Measurements from ENCODE around the gene TRAPPC3.
A peak's percentile ranks its signal among the peaks of the same experiment; 100 is the strongest.

The TRAPPC3 gene

DNA sequence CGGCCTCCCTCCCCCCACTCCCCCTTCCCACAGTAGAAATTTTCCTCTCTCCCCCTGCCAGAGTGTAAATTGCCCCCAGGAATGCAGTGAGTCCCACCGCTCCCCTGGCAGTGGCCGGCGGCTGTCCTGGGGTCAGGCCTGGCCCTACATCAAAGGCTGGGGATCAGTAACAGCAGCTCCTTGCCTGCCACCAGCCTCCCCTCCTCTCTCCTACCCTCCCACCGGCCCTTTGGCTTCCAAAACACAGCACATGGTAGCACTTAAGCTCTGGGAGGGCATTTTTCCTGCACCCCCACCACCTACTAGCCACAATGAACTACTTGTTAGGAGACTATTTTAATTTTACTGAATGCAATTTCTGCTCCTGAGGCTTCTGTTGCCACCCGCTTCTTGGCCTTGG is 15.3 kb downstream of the TRAPPC3 start (continued):
- TF ChIP-seq, protein P1, sequence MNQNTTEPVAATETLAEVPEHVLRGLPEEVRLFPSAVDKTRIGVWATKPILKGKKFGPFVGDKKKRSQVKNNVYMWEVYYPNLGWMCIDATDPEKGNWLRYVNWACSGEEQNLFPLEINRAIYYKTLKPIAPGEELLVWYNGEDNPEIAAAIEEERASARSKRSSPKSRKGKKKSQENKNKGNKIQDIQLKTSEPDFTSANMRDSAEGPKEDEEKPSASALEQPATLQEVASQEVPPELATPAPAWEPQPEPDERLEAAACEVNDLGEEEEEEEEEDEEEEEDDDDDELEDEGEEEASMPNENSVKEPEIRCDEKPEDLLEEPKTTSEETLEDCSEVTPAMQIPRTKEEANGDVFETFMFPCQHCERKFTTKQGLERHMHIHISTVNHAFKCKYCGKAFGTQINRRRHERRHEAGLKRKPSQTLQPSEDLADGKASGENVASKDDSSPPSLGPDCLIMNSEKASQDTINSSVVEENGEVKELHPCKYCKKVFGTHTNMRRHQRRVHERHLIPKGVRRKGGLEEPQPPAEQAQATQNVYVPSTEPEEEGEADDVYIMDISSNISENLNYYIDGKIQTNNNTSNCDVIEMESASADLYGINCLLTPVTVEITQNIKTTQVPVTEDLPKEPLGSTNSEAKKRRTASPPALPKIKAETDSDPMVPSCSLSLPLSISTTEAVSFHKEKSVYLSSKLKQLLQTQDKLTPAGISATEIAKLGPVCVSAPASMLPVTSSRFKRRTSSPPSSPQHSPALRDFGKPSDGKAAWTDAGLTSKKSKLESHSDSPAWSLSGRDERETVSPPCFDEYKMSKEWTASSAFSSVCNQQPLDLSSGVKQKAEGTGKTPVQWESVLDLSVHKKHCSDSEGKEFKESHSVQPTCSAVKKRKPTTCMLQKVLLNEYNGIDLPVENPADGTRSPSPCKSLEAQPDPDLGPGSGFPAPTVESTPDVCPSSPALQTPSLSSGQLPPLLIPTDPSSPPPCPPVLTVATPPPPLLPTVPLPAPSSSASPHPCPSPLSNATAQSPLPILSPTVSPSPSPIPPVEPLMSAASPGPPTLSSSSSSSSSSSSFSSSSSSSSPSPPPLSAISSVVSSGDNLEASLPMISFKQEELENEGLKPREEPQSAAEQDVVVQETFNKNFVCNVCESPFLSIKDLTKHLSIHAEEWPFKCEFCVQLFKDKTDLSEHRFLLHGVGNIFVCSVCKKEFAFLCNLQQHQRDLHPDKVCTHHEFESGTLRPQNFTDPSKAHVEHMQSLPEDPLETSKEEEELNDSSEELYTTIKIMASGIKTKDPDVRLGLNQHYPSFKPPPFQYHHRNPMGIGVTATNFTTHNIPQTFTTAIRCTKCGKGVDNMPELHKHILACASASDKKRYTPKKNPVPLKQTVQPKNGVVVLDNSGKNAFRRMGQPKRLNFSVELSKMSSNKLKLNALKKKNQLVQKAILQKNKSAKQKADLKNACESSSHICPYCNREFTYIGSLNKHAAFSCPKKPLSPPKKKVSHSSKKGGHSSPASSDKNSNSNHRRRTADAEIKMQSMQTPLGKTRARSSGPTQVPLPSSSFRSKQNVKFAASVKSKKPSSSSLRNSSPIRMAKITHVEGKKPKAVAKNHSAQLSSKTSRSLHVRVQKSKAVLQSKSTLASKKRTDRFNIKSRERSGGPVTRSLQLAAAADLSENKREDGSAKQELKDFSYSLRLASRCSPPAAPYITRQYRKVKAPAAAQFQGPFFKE (tag by site-specific recombination; IDR thresholded peaks at IDR 0.05; ENCODE audit: borderline replicate concordance) = no peak
- TF ChIP-seq SALL2 (tag by site-specific recombination; IDR thresholded peaks at IDR 0.05; ENCODE audit: borderline replicate concordance) (no peak), ZBTB8A (tag by site-specific recombination; IDR thresholded peaks at IDR 0.05) (no peak), ZNF837 (tag by site-specific recombination; IDR thresholded peaks at IDR 0.05) (no peak), ZNF791 (tag by site-specific recombination; IDR thresholded peaks at IDR 0.05) (no peak)

DNA sequence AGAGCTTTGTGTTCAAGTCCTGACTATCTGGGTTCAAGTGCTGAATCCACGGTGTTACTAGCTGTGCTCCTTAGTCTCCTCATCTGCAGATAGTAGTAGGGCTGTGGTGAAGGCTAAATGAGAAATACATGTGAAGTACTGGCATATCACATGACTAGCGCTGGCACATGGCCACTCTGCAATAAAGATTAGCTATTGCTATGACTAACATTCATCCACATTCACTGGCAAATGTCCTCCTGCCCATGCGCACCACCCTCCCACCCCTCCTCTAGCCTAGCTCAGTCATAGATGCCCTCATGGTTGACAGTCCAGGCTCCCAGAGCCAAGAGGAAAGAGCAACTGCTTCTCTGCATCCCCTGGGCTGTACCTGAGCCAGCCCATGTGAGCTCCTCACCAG is 15.8 kb downstream of the TRAPPC3 start:
- CTCF ChIA-PET = interaction anchor here (0.6 to 7.2 kb wide), 18 partner anchors 8 to 1245 kb away, joined by 3 to 156 read pairs (median 5); partner anchors contain the start of gene TRAPPC3
- Histone ChIP-seq H3K4me1 (ENCODE audit: control insufficient read depth, insufficient read depth, low read length) (no peaks in the 10 kb centered on the region), H3K36me3 (ENCODE audit: control insufficient read depth in 2 of 2, insufficient read depth in 1 of 2, low read length in 2 of 2) (peaks cover 0 to 28% of the 10 kb centered on the region in 2 experiments; a peak in 2 of 3 replicates), H3K27ac (ENCODE audit: extremely low read depth, low read depth, low read length) (no peak overlapping the region), H3K9me3 (ENCODE audit: control insufficient read depth, insufficient read depth, low read depth, low read length) (no peaks in the 10 kb centered on the region), H3K4me3 (ENCODE audit: low read depth, low read length) (no peak overlapping the region)
- POLR2A ChIA-PET = interaction anchor here (0.6 to 1.9 kb wide), 3 partner anchors 20 to 37 kb away, joined by 3 to 9 read pairs (median 7); no protein-coding TSS in a partner anchor
- TF ChIP-seq, protein P2, sequence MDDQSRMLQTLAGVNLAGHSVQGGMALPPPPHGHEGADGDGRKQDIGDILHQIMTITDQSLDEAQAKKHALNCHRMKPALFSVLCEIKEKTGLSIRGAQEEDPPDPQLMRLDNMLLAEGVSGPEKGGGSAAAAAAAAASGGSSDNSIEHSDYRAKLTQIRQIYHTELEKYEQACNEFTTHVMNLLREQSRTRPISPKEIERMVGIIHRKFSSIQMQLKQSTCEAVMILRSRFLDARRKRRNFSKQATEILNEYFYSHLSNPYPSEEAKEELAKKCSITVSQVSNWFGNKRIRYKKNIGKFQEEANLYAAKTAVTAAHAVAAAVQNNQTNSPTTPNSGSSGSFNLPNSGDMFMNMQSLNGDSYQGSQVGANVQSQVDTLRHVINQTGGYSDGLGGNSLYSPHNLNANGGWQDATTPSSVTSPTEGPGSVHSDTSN (CRISPR knock-in tag; IDR thresholded peaks at IDR 0.05) = no peak
- TF ChIP-seq, protein P3, sequence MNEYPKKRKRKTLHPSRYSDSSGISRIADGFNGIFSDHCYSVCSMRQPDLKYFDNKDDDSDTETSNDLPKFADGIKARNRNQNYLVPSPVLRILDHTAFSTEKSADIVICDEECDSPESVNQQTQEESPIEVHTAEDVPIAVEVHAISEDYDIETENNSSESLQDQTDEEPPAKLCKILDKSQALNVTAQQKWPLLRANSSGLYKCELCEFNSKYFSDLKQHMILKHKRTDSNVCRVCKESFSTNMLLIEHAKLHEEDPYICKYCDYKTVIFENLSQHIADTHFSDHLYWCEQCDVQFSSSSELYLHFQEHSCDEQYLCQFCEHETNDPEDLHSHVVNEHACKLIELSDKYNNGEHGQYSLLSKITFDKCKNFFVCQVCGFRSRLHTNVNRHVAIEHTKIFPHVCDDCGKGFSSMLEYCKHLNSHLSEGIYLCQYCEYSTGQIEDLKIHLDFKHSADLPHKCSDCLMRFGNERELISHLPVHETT (tag by site-specific recombination; IDR thresholded peaks at IDR 0.05) = 0 out of 2 replicates have a peak, but pooled peaks have one; percentile 37
- TF ChIP-seq ZNF558 (tag by site-specific recombination; IDR thresholded peaks at IDR 0.05) = no peak
- TF ChIP-seq ZBTB48 (tag by site-specific recombination; IDR thresholded peaks at IDR 0.05) = 0 out of 2 replicates have a peak, but pooled peaks have one; percentile 7
- peak; percentile 62 for TF ChIP-seq ZNF24 (tag by site-specific recombination; IDR thresholded peaks at IDR 0.05)
- peak; percentile 91 for TF ChIP-seq ZBTB17 (tag by site-specific recombination; IDR thresholded peaks at IDR 0.05)
- peak; percentile 34 for TF ChIP-seq ZBTB20 (tag by site-specific recombination; IDR thresholded peaks at IDR 0.05)
- 0 out of 2 replicates have a peak, but pooled peaks have one; percentile 30 for TF ChIP-seq KLF8 (tag by site-specific recombination; IDR thresholded peaks at IDR 0.05)
- TF ChIP-seq KLF7 (tag by site-specific recombination; IDR thresholded peaks at IDR 0.05; ENCODE audit: borderline replicate concordance) = no peak
- peak; percentile 52; the same call in 1 of the 2 replicates for TF ChIP-seq ZNF600 (tag by site-specific recombination; IDR thresholded peaks at IDR 0.05)
- 0 out of 2 replicates have a peak, but pooled peaks have one; percentile 37 for TF ChIP-seq ZXDB (tag by site-specific recombination; IDR thresholded peaks at IDR 0.05)
- TF ChIP-seq RBAK (tag by site-specific recombination; IDR thresholded peaks at IDR 0.05) = no peak
- no peak for TF ChIP-seq ZNF521 (tag by site-specific recombination; IDR thresholded peaks at IDR 0.05)
- TF ChIP-seq GLIS1 (tag by site-specific recombination; IDR thresholded peaks at IDR 0.05) = no peak
- TF ChIP-seq, protein P4, sequence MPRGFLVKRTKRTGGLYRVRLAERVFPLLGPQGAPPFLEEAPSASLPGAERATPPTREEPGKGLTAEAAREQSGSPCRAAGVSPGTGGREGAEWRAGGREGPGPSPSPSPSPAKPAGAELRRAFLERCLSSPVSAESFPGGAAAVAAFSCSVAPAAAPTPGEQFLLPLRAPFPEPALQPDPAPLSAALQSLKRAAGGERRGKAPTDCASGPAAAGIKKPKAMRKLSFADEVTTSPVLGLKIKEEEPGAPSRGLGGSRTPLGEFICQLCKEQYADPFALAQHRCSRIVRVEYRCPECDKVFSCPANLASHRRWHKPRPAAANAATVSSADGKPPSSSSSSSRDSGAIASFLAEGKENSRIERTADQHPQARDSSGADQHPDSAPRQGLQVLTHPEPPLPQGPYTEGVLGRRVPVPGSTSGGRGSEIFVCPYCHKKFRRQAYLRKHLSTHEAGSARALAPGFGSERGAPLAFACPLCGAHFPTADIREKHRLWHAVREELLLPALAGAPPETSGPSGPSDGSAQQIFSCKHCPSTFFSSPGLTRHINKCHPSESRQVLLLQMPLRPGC (tag by site-specific recombination; IDR thresholded peaks at IDR 0.05) = peak; percentile 27; the same call in 1 of the 2 replicates
- no peak for TF ChIP-seq OVOL3 (tag by site-specific recombination; IDR thresholded peaks at IDR 0.05)
- TF ChIP-seq ZNF10 (tag by site-specific recombination; IDR thresholded peaks at IDR 0.05) = peak; percentile 32; the same call in 1 of the 2 replicates
- TF ChIP-seq, protein P5, sequence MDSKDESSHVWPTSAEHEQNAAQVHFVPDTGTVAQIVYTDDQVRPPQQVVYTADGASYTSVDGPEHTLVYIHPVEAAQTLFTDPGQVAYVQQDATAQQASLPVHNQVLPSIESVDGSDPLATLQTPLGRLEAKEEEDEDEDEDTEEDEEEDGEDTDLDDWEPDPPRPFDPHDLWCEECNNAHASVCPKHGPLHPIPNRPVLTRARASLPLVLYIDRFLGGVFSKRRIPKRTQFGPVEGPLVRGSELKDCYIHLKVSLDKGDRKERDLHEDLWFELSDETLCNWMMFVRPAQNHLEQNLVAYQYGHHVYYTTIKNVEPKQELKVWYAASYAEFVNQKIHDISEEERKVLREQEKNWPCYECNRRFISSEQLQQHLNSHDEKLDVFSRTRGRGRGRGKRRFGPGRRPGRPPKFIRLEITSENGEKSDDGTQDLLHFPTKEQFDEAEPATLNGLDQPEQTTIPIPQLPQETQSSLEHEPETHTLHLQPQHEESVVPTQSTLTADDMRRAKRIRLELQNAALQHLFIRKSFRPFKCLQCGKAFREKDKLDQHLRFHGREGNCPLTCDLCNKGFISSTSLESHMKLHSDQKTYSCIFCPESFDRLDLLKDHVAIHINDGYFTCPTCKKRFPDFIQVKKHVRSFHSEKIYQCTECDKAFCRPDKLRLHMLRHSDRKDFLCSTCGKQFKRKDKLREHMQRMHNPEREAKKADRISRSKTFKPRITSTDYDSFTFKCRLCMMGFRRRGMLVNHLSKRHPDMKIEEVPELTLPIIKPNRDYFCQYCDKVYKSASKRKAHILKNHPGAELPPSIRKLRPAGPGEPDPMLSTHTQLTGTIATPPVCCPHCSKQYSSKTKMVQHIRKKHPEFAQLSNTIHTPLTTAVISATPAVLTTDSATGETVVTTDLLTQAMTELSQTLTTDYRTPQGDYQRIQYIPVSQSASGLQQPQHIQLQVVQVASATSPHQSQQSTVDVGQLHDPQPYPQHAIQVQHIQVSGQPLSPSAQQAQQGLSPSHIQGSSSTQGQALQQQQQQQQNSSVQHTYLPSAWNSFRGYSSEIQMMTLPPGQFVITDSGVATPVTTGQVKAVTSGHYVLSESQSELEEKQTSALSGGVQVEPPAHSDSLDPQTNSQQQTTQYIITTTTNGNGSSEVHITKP (tag by site-specific recombination; IDR thresholded peaks at IDR 0.05) = peak; percentile 26; the same call in 1 of the 2 replicates
